Colonic mucosa (tissue), 4 donors: ENCODE measurements around the gene ZNF688. TPM values are rescaled to one million over a fixed set of nuclear protein-coding genes. Genes with fewer than 3 reads are reported as not detected.

Source experiments
- DNase-seq: peaks from one replicate; pipeline ENCODE4 v3.0.0-alpha.2; 2020
- H3K27ac ChIP-seq: fragments of 200-600 bp; one replicate; pipeline ENCODE4 v1.8.0; 2021
- H3K27me3 ChIP-seq: fragments of 200-600 bp; one replicate; pipeline ENCODE4 v1.8.0; 2021
- H3K36me3 ChIP-seq: fragments of 200-600 bp; one replicate; pipeline ENCODE4 v1.8.0; 2021
- H3K4me1 ChIP-seq: fragments of 200-600 bp; one replicate; pipeline ENCODE4 v1.8.0; 2021; ENCODE audit warnings: mild to moderate bottlenecking
- H3K4me3 ChIP-seq: fragments of 200-600 bp; one replicate; pipeline ENCODE4 v1.8.0; 2021
- H3K9ac ChIP-seq, 2 donors: one replicate each; pipeline ENCODE4 v1.7.0; 2013; ENCODE audit warnings: control low read depth in 2 of 2, low read depth in 2 of 2, low read length in 2 of 2
- H3K9me3 ChIP-seq: fragments of 200-600 bp; one replicate; pipeline ENCODE4 v1.8.0; 2021
- intact Hi-C: fragments of 100-400 bp; cut with DNase I; formaldehyde crosslinking; loops from one replicate; pipeline ENCODE4 v1.14.1; 2022
- total RNA-seq, 2 donors: library from RNA; stranded (reverse); fragmentation: NEBNext Ultra II Directional in 1 of 2; extraction: Animal tissue kit (Norgen Biotek cat#: 25700) in 1 of 2; gene quantifications; one replicate each; pipeline ENCODE4 v1.2.1, GENCODE V29; 2021
- TF ChIP-seq, protein P1 (sequence below): fragments of 200-600 bp; IDR thresholded peaks from one replicate; pipeline ENCODE4 v1.8.0; 2022; ENCODE audit warnings: antibody characterized with exemption, mild to moderate bottlenecking
- donor health status: healthy.
- donor health status: DM: no; HTN: no; CAD: no.
- donor health status: DM: no; HTN: no; CAD: no.

ZNF688 gene
- total RNA-seq, 2 donors from 2014 or later, result 13.1 to 14.3 TPM

DNA sequence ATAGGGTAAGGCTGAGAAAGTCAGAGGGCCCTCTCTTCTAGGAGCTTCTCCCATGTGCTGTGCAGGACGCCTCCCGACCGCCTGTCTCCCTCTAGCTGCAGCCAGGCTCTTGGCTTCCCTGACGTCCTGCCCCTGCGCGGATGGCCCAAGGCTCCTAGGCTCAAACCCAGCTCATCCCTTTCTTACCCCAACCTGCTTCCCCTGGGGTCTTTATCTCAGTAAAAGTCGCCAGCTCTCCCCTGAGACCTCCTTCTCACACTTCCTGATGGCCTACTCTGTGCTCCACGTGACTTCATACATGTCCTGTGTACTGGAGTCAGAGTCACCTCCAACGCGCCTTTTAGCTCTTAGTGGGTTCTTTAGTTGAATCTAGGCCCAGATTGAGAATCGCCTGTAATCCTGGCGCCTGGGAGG, 35.7 kb downstream of the ZNF688 start:
- Histone ChIP-seq H3K36me3 (no peaks in the 10 kb centered on the region), H3K27me3 (no peaks in the 10 kb centered on the region), H3K4me1 (peaks cover 2% of the 10 kb centered on the region), H3K4me3 (peak overlapping the region; percentile 61), H3K9ac (peak overlapping the region; percentile 76 to 90), H3K9me3 (no peaks in the 10 kb centered on the region), H3K27ac (peak overlapping the region; percentile 93)
- intact Hi-C loops, result no loop called here
- peak; percentile 78 for DNase-seq
- TF ChIP-seq, protein P1, sequence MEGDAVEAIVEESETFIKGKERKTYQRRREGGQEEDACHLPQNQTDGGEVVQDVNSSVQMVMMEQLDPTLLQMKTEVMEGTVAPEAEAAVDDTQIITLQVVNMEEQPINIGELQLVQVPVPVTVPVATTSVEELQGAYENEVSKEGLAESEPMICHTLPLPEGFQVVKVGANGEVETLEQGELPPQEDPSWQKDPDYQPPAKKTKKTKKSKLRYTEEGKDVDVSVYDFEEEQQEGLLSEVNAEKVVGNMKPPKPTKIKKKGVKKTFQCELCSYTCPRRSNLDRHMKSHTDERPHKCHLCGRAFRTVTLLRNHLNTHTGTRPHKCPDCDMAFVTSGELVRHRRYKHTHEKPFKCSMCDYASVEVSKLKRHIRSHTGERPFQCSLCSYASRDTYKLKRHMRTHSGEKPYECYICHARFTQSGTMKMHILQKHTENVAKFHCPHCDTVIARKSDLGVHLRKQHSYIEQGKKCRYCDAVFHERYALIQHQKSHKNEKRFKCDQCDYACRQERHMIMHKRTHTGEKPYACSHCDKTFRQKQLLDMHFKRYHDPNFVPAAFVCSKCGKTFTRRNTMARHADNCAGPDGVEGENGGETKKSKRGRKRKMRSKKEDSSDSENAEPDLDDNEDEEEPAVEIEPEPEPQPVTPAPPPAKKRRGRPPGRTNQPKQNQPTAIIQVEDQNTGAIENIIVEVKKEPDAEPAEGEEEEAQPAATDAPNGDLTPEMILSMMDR, result peak; percentile 54

GRCh38 chr16:30535106-30535776, 36.3 kb downstream of the ZNF688 start:
- intact Hi-C loops, result no loop called here
- Histone ChIP-seq H3K27me3 (no peaks in the 10 kb centered on the region), H3K27ac (peak overlapping the region; percentile 93), H3K36me3 (no peaks in the 10 kb centered on the region), H3K9ac (peak overlapping the region; percentile 90 to 97), H3K4me1 (no peaks in the 10 kb centered on the region), H3K4me3 (peak overlapping the region; percentile 61), H3K9me3 (no peaks in the 10 kb centered on the region)
- no peak for DNase-seq
- TF ChIP-seq, protein P1, result no peak

GRCh38 chr16:30534368-30535105, 37.0 kb downstream of the ZNF688 start, which contains the start of gene ZNF747:
Gene ZNF747 (minus strand): TSS chr16:30534858. CDS start chr16:30534679, 179 bp downstream.
- Histone ChIP-seq H3K36me3 (no peaks in the 10 kb centered on the region), H3K27ac (peak within 1 kb of the TSS; percentile 93), H3K4me1 (no peaks in the 10 kb centered on the region), H3K27me3 (no peaks in the 10 kb centered on the region), H3K9me3 (no peaks in the 10 kb centered on the region), H3K9ac (peak within 1 kb of the TSS; percentile 90 to 97), H3K4me3 (peak within 1 kb of the TSS; percentile 61)
- peak; percentile 92 for DNase-seq
- TF ChIP-seq, protein P1, result no peak
- intact Hi-C loops, result no loop called here

GRCh38 chr16:30533748-30534367, 37.7 kb downstream of the ZNF688 start:
- intact Hi-C loops, result no loop called here
- peak overlapping the region; percentile 61 for H3K4me3 ChIP-seq
- TF ChIP-seq, protein P1, result no peak
- no peaks in the 10 kb centered on the region for H3K9me3 ChIP-seq
- no peaks in the 10 kb centered on the region for H3K36me3 ChIP-seq
- no peaks in the 10 kb centered on the region for H3K27me3 ChIP-seq
- peak overlapping the region; percentile 93 for H3K27ac ChIP-seq
- no peaks in the 10 kb centered on the region for H3K4me1 ChIP-seq
- peak; percentile 38 for DNase-seq
- H3K9ac ChIP-seq, result peak overlapping the region; percentile 90 to 97

GRCh38 chr16:30533146-30533522, 38.4 kb downstream of the ZNF688 start:
- Histone ChIP-seq H3K27ac (peak overlapping the region; percentile 93), H3K4me3 (peak overlapping the region; percentile 61), H3K27me3 (no peaks in the 10 kb centered on the region), H3K9ac (peak overlapping the region; percentile 90 to 97), H3K4me1 (no peaks in the 10 kb centered on the region), H3K9me3 (no peaks in the 10 kb centered on the region), H3K36me3 (no peaks in the 10 kb centered on the region)
- intact Hi-C loops, result no loop called here
- TF ChIP-seq, protein P1, result no peak
- no peak for DNase-seq
